Tibial nerve (tissue), 4 donors: ENCODE measurements around the gene MDP1.

Experiments
- CTCF ChIP-seq, 5 experiments: fragments of 200-600 bp in 3 of 5; fragments of 450-650 bp in 2 of 5; sonication (generic) in 3 of 5; IDR thresholded peaks; one replicate each; pipeline ENCODE4 v1.5.1; 2016 to 2019; ENCODE audit warnings: antibody characterized with exemption in 5 of 5, mild to moderate bottlenecking in 3 of 5, moderate library complexity in 2 of 5
- EP300 ChIP-seq, 2 donors: sonication (generic); formaldehyde crosslinking; IDR thresholded peaks; one replicate each; pipeline ENCODE4 v1.6.1; 2017; ENCODE audit warnings: antibody characterized with exemption in 2 of 2, mild to moderate bottlenecking in 1 of 2
- POLR2A ChIP-seq, 2 donors: fragments of 450-650 bp; IDR thresholded peaks; one replicate each; pipeline ENCODE4 v1.6.1; 2017; ENCODE audit warnings: antibody characterized with exemption in 2 of 2, mild to moderate bottlenecking in 2 of 2, moderate library complexity in 2 of 2

DNA sequence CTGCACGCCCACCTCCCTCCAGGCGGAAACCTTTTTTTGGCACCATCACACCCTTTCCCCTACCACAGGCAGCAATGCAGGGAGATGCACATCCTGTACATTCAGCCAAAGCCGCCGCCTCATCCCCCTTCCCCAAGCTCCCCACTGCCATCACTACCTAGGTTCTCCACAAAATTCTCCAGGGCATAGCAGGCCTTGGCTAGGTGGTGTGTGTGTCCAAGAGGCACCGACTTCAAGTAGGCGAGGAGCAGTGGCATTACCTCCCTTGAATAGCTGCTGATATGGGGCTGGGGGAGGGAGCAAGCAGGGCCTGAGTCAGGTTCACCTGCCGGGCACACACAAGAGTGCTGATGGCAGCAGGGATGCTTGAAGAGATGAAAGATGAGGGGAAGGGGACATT is 30.8 kb downstream of the MDP1 start:
- TF ChIP-seq CTCF (IDR thresholded peaks at IDR 0.05) (no peak), POLR2A (IDR thresholded peaks at IDR 0.05) (no peak), EP300 (IDR thresholded peaks at IDR 0.05) (no peak)
